Subcutaneous adipose tissue (tissue), 4 donors: Measurements from ENCODE around the gene EXOC4. TPM values are rescaled to one million over a fixed set of nuclear protein-coding genes. Genes with fewer than 3 reads are reported as not detected.

Experiments
- total RNA-seq, 4 donors: library from RNA; depleted of rRNA; stranded (reverse); fragments of >200 nt; gene quantifications; one replicate each; pipeline ENCODE4 v1.1.0, GENCODE V29; 2016
- TF ChIP-seq, protein P1 (sequence below): fragments of 450-650 bp; IDR thresholded peaks from one replicate; pipeline ENCODE4 v1.5.1; 2016; ENCODE audit warnings: low read depth, mild to moderate bottlenecking, control low read depth, antibody characterized with exemption, moderate library complexity

Gene EXOC4
- total RNA-seq, 4 donors from 2014 or later = 62.9 to 84.3 (median 77.3) TPM

- TF ChIP-seq, protein P1, sequence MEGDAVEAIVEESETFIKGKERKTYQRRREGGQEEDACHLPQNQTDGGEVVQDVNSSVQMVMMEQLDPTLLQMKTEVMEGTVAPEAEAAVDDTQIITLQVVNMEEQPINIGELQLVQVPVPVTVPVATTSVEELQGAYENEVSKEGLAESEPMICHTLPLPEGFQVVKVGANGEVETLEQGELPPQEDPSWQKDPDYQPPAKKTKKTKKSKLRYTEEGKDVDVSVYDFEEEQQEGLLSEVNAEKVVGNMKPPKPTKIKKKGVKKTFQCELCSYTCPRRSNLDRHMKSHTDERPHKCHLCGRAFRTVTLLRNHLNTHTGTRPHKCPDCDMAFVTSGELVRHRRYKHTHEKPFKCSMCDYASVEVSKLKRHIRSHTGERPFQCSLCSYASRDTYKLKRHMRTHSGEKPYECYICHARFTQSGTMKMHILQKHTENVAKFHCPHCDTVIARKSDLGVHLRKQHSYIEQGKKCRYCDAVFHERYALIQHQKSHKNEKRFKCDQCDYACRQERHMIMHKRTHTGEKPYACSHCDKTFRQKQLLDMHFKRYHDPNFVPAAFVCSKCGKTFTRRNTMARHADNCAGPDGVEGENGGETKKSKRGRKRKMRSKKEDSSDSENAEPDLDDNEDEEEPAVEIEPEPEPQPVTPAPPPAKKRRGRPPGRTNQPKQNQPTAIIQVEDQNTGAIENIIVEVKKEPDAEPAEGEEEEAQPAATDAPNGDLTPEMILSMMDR = no peak
These were observed 224.9 kb downstream of the EXOC4 start for GRCh38 chr7:133477791-133478190.

DNA sequence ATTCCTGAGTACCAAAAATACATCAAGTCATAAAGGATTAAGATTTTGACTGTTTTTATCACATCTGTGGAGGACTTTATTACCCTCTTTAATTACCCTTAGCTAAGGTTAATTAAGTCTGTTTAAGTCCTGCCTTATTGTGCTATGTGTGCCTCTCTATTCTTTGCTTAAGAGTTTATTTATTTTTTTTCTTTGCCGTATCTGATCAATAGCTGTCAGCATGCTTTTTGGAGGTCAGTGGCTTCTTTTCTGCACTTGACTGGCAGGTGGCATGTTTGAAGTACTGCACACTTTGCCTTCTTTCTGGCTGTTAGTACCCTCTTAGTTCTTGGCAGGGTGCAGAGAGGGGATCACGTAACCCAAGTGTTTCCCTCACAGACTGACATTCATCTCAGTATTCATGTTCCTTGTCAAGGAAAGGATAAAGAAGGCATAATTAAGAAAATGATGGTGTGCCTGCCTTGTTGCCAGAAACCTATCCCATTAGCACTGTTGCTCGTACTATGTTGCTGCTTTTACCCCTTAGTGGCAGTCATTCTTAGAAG lies 225.8 kb downstream of the EXOC4 start:
- TF ChIP-seq, protein P1 = no peak

DNA sequence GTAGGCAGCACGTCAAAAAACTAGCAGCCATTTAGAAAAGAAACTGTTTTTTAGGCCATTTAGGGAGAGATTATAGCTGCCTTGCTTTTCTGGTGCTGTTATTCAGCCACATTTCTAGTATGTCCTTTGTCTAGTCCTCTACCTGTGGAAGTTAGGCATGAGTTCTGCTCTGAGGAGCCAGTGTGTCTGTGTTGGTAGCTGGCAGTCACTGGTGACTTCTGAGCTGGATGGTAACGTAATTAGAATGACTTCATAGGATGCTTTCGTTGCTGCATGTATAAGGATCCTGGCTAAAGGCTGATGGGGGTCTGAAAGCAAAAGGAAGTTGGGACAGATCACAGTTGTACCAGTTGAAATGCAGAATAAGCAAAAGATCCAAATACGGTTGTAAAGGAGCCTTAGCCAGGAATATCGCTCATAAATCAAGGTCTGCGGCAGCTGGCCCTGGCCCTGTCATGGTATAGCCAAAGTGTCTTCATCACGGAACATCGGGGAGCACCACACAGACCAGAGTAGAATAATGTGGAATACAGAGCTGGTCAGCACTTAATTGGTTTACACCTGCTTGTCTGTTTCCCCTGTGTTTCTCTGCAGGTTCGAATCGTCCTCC lies 226.7 kb downstream of the EXOC4 start:
- TF ChIP-seq, protein P1 = no peak

GRCh38 chr7:133480868-133481267 lies 228.0 kb downstream of the EXOC4 start:
- TF ChIP-seq, protein P1 = no peak

DNA sequence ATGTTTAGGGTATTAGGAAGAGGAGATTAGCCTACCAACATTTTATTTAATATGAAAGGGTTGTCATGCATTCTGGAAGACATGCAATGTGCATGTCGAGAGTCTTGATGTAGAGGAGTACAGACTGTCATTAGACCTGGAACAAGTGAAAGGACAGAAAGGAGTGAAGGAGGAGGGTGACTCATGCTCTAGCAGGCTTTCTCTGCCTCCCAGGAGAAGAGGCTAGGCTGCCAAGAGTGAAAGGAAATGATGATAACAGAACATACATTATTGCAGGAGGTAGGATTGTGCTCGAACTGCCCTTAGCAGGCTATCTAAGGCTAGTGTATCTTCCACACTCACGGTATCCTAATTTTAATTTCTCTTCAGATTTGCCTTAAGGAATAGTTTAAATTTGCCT lies 228.8 kb downstream of the EXOC4 start:
- TF ChIP-seq, protein P1 = no peak

DNA sequence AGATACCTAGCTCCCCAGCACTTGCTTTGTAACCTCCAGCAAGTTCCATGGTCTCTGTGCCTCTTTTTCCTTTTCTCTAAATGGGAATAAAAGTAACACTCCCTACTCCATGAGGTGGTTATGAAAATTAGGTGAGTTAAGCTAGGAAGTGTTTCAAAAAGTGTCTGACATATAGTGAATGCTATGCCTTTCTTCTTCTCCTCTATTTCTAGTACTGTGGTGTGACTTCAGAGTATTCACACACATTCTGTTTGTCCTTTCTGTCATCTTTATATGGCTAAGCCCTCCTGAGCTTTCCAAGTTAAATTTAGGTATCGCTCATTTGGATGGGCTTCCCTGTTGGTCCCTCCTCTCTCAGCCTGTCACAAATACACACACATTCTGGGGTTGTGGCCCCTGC lies 229.7 kb downstream of the EXOC4 start:
- TF ChIP-seq, protein P1 = no peak

DNA sequence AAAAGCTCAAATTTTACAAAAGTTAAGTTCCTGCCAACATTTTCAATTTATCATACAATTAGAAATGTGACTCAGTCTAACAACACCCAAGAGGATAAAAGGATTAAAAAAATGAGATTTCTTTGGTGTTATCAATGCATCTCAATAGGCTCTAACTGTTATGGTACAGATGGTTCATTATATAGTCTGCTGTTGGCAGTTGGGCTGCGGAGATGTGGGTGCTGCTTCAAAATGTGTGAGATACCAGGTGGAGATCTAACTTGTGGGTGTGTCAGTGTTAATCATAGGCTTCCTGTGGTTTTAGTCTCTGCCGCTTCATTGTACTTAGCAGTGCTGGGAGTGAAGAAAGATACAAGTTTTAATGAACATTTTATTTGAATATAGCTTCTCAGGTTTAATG lies 231.2 kb downstream of the EXOC4 start:
- TF ChIP-seq, protein P1 = no peak
